Mucosa of rectum (tissue), 2 donors: ENCODE measurements around the gene CAPZB.

ENCODE experiments used
- H3K27ac ChIP-seq, 2 donors: one replicate each; pipeline ENCODE4 v1.7.0; 2013; ENCODE audit warnings: inconsistent platforms in 2 of 2, low read depth in 2 of 2, low read length in 2 of 2
- H3K27me3 ChIP-seq, 2 donors: one replicate each; pipeline ENCODE4 v1.7.0; 2013; ENCODE audit warnings: low read length in 2 of 2; ENCODE audit not compliant: control insufficient read depth in 2 of 2, insufficient read depth in 2 of 2
- H3K36me3 ChIP-seq, 2 donors: one replicate each; pipeline ENCODE4 v1.7.0; 2013; ENCODE audit warnings: low read length in 2 of 2; ENCODE audit not compliant: control insufficient read depth in 2 of 2, insufficient read depth in 2 of 2
- H3K4me1 ChIP-seq, 2 donors: one replicate each; pipeline ENCODE4 v1.7.0; 2013; ENCODE audit warnings: low read length in 2 of 2, mild to moderate bottlenecking in 1 of 2; ENCODE audit not compliant: control insufficient read depth in 2 of 2, insufficient read depth in 2 of 2
- H3K4me3 ChIP-seq, 2 donors: one replicate each; pipeline ENCODE4 v1.7.0; 2013; ENCODE audit warnings: low read length in 2 of 2
- H3K9ac ChIP-seq, 2 donors: one replicate each; pipeline ENCODE4 v1.7.0; 2013; ENCODE audit warnings: low read length in 2 of 2, low read depth in 1 of 2, mild to moderate bottlenecking in 1 of 2
- H3K9me3 ChIP-seq, 2 donors: one replicate each; pipeline ENCODE4 v1.7.0; 2013; ENCODE audit warnings: low read length in 2 of 2; ENCODE audit not compliant: control insufficient read depth in 2 of 2
- donor health status: healthy.
- donor health status: Normal muscosa, but diverticular disease.

Gene CAPZB

DNA sequence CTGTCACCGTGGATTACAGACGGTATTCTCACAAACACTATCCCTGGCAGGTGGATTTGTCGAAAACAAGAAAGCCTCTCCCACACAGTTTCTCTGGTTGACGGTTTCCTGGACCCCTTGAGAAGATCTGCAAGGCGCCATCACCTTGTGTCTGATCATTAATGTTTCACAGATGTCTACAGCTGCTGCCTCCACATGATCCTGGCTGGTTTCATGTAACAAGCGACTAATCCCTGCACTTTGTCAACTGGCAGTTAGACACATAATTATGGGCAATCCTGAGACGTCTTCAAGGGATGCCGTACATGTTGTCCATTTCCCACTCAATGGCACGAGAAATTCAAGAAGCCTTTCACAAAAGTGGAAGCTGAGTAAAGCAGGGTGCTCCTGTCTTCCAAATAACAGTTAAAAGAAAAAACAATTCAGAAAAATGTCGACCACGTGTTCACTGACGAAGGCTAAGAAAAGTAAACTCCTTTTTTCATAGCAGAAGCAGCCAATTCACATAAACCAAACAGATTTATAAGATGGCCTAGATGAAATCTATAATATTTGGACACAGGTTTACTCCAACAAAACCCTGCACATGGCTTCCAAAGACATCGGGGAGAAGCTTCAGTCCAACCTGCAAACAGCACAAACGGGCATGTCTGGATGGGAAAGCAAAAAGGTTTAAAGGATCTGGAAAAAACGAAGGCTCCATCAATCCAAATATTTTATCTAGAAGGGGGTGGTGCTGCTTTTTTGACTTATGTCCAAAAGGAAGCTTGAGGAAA, 52.2 kb downstream of the CAPZB start:
- Histone ChIP-seq H3K36me3 (peaks cover 3 to 7% of the 10 kb centered on the region in 2 donors), H3K27me3 (no peaks in the 10 kb centered on the region), H3K9me3 (no peaks in the 10 kb centered on the region), H3K27ac (peak overlapping the region; percentile 45 to 76), H3K9ac (no peak overlapping the region), H3K4me1 (peaks cover 38 to 47% of the 10 kb centered on the region in 2 donors), H3K4me3 (no peak overlapping the region)

DNA sequence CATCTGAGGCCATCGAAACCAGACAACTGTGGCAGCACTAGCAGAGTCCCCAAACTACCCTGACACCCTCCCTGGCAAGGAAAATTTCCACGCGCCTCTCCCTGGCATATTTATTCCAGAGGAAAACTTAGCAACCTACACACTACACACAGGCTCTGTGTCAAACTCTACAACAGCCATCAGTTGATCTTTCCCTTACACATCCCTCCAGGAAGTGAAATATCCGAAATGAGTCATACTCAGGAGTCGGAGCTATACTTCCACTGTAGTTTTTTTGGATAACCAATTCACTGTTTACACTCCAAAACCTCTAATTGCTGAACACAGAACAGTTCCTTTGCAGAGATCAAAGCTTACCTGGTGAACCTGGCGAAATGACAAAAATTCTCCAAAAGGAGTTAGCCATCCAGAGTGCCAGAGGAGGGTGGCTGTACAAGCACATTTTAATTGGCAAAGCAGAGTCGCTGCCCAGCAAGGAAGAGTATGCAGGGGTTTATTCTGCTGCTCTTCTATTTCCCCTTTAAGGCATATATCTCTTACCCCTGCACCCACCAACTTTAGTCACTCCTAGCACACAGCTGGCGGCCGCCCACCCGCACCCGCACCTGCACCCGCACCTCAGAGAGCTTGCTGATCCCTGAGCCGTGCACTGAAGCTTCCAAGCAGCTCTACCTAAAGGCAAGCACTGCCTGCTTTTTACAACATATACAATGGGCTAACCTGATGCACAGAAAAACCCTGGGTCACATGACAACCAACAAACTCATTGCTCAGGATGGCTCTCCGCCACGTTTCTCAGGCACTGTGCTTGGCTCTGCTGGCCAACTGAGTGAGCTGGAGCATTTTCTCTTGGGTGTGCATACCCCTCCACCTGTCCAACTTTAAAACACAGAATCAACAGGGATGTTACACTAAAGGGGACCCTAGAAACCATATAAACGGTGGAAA, 54.9 kb downstream of the CAPZB start:
- H3K9ac ChIP-seq: no peak overlapping the region
- no peak overlapping the region for H3K4me3 ChIP-seq

DNA sequence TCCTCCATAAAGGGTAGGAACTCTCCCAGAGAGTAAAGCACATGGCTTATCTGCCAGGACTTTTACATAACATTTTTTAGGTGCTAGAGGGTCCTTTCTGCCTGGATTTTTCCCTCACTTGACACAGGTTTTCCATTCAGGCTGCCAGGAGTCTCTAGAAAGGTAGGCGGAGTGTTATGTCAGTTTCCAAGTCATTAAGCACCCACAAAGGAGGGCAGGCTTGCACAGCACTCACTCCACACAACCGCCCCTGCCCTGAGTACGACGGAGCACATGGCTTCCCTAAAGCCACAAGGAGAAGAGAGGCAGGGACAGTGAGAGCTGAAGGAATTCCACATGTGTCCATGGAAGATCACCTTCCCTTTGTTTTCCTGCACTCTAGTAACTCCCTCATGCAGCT, 55.7 kb downstream of the CAPZB start:
- H3K9me3 ChIP-seq: no peaks in the 10 kb centered on the region
- no peak overlapping the region for H3K4me3 ChIP-seq
- peaks cover 36 to 43% of the 10 kb centered on the region in 2 donors for H3K4me1 ChIP-seq
- no peak overlapping the region for H3K9ac ChIP-seq
- H3K27ac ChIP-seq: peak overlapping the region; percentile 53 to 61
- no peaks in the 10 kb centered on the region for H3K27me3 ChIP-seq
- H3K36me3 ChIP-seq: peaks cover 3 to 6% of the 10 kb centered on the region in 2 donors

More for the DNA sequence above, 54.9 kb downstream of the CAPZB start:
- Histone ChIP-seq H3K27ac (peak overlapping the region; percentile 53 to 61), H3K9me3 (no peaks in the 10 kb centered on the region), H3K36me3 (peaks cover 3 to 7% of the 10 kb centered on the region in 2 donors), H3K27me3 (no peaks in the 10 kb centered on the region), H3K4me1 (peaks cover 31 to 43% of the 10 kb centered on the region in 2 donors)

DNA sequence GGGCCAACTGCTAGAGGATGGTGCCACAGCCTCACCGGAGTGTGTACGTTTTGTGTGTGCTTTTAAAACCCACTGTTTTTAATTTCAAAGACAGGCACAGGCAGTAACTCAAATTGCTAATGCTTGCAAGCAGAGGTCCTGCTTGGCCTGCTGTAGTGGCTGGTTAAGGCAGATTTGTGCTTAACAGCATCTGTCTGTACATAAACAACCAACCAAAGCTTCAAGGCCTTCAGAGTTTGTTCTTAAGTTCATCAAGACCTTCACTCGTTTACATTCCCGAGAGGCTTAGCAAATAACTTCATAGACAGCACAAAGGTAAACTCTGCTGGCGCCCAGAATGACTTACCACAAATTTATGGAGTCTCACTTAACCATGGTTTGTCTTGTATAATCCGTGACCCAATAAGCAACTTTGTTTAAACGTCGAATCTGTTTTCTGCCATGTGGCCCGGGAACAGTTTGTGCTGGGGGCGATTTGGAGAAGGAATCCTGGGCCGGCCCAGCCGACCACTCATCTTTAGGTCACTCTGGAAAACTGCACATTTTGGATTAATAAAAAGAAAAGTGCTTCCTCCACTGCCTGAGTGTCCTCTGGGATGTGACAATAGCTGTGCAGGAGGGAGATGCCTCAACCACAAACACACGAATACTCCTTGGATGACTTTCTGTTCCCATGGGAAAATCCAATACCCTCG, 58.1 kb downstream of the CAPZB start:
- no peaks in the 10 kb centered on the region for H3K27me3 ChIP-seq
- peak overlapping the region; percentile 79 to 80 for H3K27ac ChIP-seq
- peak overlapping the region; percentile 8 to 19 for H3K9ac ChIP-seq
- H3K4me1 ChIP-seq: peaks cover 35 to 39% of the 10 kb centered on the region in 2 donors
- H3K4me3 ChIP-seq: no peak overlapping the region
- no peaks in the 10 kb centered on the region for H3K9me3 ChIP-seq
- peaks cover 0 to 6% of the 10 kb centered on the region in 2 donors for H3K36me3 ChIP-seq

DNA sequence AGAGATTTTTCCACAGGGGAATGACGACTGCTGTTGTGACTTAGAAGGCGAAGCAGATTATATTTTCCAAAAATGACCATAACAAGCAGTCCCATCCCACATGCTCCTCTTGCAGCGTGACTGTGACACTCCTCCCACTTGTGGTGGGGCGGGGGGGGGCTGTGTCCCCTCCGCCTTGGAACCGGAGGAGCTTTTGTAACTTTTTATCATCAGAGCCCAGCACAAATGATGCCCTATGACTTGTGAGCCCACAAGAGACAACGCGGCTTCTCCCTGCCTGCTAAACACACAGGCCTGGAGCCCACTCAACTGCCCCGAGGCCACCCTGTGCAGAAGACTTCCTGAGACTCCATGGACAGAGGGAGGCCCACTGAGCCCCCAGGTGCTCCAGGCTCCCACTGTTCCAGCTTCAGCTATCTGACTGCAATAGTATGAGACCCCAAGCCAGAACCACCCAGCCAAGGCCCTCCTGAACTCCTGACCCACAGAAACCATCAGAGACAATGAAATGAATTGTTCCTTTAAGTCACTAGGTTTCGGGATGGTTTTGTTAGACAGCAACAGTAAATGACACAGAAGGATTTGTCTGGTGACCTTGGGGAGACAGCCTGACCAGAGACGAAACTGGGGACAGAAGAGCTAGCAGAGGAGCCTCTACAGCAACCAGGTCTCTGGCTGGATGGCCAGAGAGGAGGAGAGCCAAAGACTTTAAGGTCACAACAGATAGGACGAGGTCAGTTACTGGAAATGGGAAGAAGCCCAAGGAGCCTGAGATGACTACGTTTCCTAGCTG, 58.8 kb downstream of the CAPZB start:
- Histone ChIP-seq H3K36me3 (peaks cover 0 to 6% of the 10 kb centered on the region in 2 donors), H3K27ac (peak overlapping the region; percentile 79 to 80), H3K27me3 (no peaks in the 10 kb centered on the region), H3K4me1 (peaks cover 35 to 39% of the 10 kb centered on the region in 2 donors), H3K4me3 (no peak overlapping the region), H3K9me3 (no peaks in the 10 kb centered on the region), H3K9ac (peak overlapping the region; percentile 8 to 19)

DNA sequence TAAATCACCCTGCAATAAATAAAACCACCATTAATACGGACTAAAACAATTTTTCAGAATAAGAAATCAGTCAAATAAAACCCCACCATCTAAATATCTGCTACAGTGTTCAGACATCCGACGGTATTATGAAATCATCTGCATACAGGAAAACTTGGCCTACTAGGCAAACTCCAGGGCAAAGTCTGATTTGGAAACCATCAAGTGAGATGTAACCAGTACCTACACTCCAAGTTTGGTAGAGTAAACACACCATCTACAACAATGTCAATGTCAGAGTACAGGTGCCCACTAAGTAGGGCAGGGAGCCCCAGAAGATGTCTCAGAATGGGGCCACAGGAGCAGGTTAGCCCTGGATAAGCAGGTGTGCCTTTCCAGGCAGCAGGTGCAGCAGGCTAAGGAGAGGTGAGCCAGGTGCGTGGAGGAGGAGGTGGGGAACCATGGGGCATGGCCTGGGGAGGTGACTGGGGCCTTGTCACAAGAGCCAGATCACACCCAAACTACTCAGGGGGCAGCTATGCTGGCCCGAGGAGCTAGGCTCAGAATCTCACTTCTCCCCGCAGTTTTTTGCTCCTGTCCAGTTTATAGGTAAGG, 59.6 kb downstream of the CAPZB start:
- Histone ChIP-seq H3K9me3 (no peaks in the 10 kb centered on the region), H3K4me1 (peaks cover 35 to 43% of the 10 kb centered on the region in 2 donors), H3K36me3 (peaks cover 0 to 6% of the 10 kb centered on the region in 2 donors), H3K27ac (peak overlapping the region; percentile 79 to 80), H3K4me3 (no peak overlapping the region), H3K9ac (peak overlapping the region in 1 of 2 donors; percentile 52), H3K27me3 (no peaks in the 10 kb centered on the region)

DNA sequence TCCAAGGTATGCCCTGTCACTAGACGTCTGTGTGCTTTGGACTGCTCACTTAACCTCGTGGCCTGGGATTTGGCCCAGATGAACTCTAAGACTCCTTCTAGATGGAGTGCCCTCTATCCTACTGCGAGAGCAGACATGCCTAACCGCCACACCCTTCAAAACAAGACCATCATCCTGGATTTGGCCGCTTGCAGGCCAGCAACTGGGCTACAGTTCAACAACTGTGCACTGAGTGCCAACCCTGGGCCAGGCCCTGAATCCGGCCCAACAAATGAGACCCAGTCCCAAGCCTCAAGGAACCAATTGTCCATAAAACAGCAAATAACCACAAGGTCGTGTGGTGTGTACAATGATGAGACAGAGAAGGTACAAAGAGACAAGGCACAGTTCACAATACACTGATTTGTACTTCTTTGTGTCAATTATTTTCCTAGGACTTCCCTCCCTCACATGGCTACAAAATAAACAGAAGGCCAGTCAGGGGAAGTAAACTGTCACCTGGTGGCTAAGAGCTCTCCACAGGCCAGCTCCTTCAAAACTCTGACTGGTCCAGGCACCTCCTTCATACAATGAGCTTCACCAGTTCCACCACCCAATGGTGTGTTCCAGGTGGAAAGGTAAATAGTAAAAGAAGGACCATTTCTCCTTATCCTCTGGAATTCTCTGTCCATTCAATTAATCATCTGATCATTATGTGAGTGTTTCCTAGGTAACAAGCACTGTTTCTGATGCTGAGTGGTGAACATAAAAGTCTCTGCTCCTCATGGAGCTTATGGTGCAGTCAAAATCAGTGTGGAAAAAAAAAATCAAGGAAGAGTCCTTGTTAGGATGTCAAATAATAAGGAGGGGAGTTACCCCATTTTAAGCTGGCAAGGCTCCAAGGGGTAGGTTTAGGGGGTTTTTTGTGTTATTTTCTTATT, 60.4 kb downstream of the CAPZB start:
- H3K27me3 ChIP-seq: no peaks in the 10 kb centered on the region
- H3K9ac ChIP-seq: no peak overlapping the region
- H3K4me3 ChIP-seq: no peak overlapping the region
- H3K4me1 ChIP-seq: peaks cover 30 to 35% of the 10 kb centered on the region in 2 donors
- peak overlapping the region; percentile 79 to 80 for H3K27ac ChIP-seq
- H3K9me3 ChIP-seq: no peaks in the 10 kb centered on the region
- peaks cover 0 to 6% of the 10 kb centered on the region in 2 donors for H3K36me3 ChIP-seq

DNA sequence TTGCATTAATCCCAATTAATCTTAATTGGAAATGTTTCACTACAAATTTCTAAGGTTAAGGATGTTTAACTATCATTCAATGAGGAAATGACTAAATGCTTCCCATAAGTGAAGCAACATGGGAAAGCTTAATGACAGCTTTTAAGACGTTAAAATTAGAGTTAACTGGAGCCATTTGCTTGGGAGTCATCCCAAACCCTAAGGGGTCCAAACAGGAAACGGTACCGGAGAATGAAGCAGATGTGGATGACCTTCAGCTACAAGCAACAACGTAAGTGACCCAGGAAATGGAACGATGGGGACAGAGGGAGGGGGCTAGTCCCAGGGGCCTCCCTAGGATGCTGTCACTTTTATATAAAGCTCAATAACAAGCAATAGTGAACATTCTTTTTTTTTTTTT, 62.2 kb downstream of the CAPZB start:
- Histone ChIP-seq H3K4me1 (peaks cover 28 to 29% of the 10 kb centered on the region in 2 donors), H3K36me3 (peaks cover 10 to 22% of the 10 kb centered on the region in 2 donors), H3K4me3 (no peak overlapping the region), H3K9me3 (no peaks in the 10 kb centered on the region), H3K27ac (peak overlapping the region in 1 of 2 donors; percentile 8), H3K27me3 (no peaks in the 10 kb centered on the region), H3K9ac (no peak overlapping the region)
